ENCODE data around the gene RNF157.

DNA sequence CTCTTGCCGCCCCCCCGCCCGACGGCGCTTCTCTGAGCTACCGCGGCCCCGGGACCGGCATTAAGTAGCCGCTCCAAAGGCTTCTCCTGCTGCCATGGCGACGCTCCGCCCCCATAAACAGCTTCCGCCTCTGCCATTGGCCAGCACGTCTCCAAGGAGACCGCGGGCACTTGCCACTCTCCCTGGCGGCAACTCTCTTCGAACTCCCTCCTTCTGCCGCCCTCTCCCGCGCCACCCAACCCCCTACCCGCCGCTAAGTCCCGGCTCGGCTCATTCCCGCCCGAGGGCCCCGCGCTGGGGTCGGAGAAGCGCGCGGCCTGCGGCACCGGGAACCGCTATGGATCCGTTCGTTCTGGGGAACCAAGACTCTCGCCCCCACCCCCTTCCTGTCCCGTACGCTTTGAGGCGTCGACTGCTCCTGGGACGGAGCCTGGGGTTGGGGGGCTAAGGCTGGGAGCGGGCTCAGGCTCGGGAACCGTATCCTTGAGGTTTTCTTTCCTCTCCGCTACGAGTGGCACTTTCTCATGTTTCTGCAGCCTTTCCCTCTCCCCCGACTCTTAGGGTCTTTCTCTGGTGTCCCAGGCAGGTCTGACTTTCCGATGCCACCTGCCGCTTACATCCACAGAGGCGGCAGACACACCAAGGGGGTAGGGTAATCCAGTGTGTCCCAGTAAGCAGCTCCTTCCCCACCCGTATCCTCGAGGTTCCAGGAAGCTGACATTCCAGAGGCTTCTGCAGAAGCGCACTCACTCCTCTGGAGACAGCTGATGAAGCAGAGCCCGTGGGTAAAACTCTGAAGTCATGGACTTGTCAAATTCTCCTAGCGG is 98.9 kb downstream of the RNF157 start, which contains the start of gene FOXJ1:
- TF ChIP-seq ARNT (IDR thresholded peaks at IDR 0.05) = no peak
- TF ChIP-seq FOXA1 (IDR thresholded peaks at IDR 0.05) = no peak
- TF ChIP-seq SP1 (IDR thresholded peaks at IDR 0.05) = no peak
- no peak for TF ChIP-seq SUZ12 (IDR thresholded peaks at IDR 0.05)
- TF ChIP-seq ZNF384 (IDR thresholded peaks at IDR 0.05) = no peak
- TF ChIP-seq L3MBTL2 (conservative IDR thresholded peaks at IDR 0.05) = peak; percentile 88
- TF ChIP-seq BHLHE40 (IDR thresholded peaks at IDR 0.05; ENCODE audit: borderline replicate concordance) = no peak
- TF ChIP-seq TARDBP (IDR thresholded peaks at IDR 0.05) = no peak

All from HEK293T (cell line).